Stomach (tissue), 9 donors: ENCODE data around the gene ZDHHC8. TPM values are rescaled to one million over a fixed set of nuclear protein-coding genes. Genes with fewer than 3 reads are reported as not detected.

ENCODE experiments used
- DNase-seq, 2 donors: peaks; one replicate each; pipeline versions ENCODE4 v3.0.0 to v3.0.0-alpha.2; 2013 to 2019
- H3K27ac ChIP-seq, 5 donors: fragments of 200-600 bp in 4 of 5; sonication (generic) in 4 of 5; one replicate each; pipeline ENCODE4 v1.5.1; 2013 to 2019; ENCODE audit warnings: mild to moderate bottlenecking in 1 of 5, moderate library complexity in 1 of 5
- H3K27me3 ChIP-seq, 3 donors: fragments of 200-600 bp; sonication (generic); one replicate each; pipeline ENCODE4 v1.5.1; 2017 to 2019; ENCODE audit warnings: mixed run types in 1 of 3
- H3K36me3 ChIP-seq, 4 donors: fragments of 200-600 bp; sonication (generic); 1 replicate in 3 of 4; 2 replicates in 1 of 4; pipeline ENCODE4 v1.5.1; 2016 to 2019
- H3K4me1 ChIP-seq, 4 donors: fragments of 200-600 bp; sonication (generic); one replicate each; pipeline ENCODE4 v1.5.1; 2016 to 2019
- H3K4me3 ChIP-seq, 4 donors: fragments of 200-600 bp; sonication (generic) in 3 of 4; one replicate each; pipeline ENCODE4 v1.5.1; 2016 to 2019; ENCODE audit warnings: mild to moderate bottlenecking in 1 of 4
- H3K9me3 ChIP-seq, 4 donors: fragments of 200-600 bp; sonication (generic); one replicate each; pipeline ENCODE4 v1.5.1; 2016 to 2019
- CTCF ChIP-seq, 7 experiments: fragments of 450-650 bp in 4 of 7; fragments of 200-600 bp in 3 of 7; sonication (generic) in 3 of 7; IDR thresholded peaks; one replicate each; pipeline ENCODE4 v1.5.1; 2016 to 2019; ENCODE audit warnings: antibody characterized with exemption in 7 of 7, control low read depth in 2 of 7, mild to moderate bottlenecking in 1 of 7
- EP300 ChIP-seq: sonication (generic); formaldehyde crosslinking; IDR thresholded peaks from one replicate; pipeline ENCODE4 v1.6.1; 2017; ENCODE audit warnings: antibody characterized with exemption
- POLR2A ChIP-seq, 4 donors: fragments of 450-650 bp; IDR thresholded peaks; one replicate each; pipeline ENCODE4 v1.6.1; 2016; ENCODE audit warnings: antibody characterized with exemption in 4 of 4, control low read depth in 2 of 4, mild to moderate bottlenecking in 1 of 4, moderate library complexity in 1 of 4
- POLR2AphosphoS5 ChIP-seq, 3 donors: sonication (generic); formaldehyde crosslinking; IDR thresholded peaks; one replicate each; pipeline ENCODE4 v1.6.1; 2016; ENCODE audit warnings: antibody characterized with exemption in 3 of 3
- WGBS, 5 donors: extraction: QIAGEN DNeasy Blood & Tissue Kit in 3 of 5; methylation state at CpG; one replicate each; pipeline versions ENCODE4 v1.1.5 to v1.1.7; 2013 to 2018; 5-methylcytosine and 5-hydroxymethylcytosine counted together
- intact Hi-C: fragments of 100-400 bp; cut with DNase I; formaldehyde crosslinking; loops from one replicate; pipeline ENCODE4 v1.15.1; 2023; ENCODE audit warnings: low total_unique reads
- polyA plus RNA-seq, 3 donors: library from polyadenylated mRNA; stranded (reverse); fragments of 200-250 nt; gene quantifications; one replicate each; pipeline ENCODE4 v1.2.3, GENCODE V29; 2013
- total RNA-seq, 5 donors: library from RNA; depleted of rRNA; stranded (reverse); fragments of >200 nt; gene quantifications; one replicate each; pipeline versions ENCODE4 v1.1.0 to v1.2.3, GENCODE V29; 2014 to 2016
- donor health status: healthy with polysubstance abuse.
- donor health status: Bipolar disorder and iron deficiency.
- donor health status: healthy.

ZDHHC8 gene
- total and polyA plus RNA-seq, 8 donors, result 3.2 to 228 (median 18.7) TPM

- 50 to 65% (median 57%) methylated on average over 14 to 23 of the region's 23 CpGs for WGBS, 5 donors
- DNase-seq, result peak; percentile 52 to 53
- Histone ChIP-seq H3K27ac (peak overlapping the region in 2 of 5 donors; percentile 28 to 37), H3K9me3 (no peaks in the 10 kb centered on the region), H3K36me3 (peaks cover 40 to 44% (median 43%) of the 10 kb centered on the region in 4 donors), H3K4me1 (peaks cover 43 to 52% (median 46%) of the 10 kb centered on the region in 4 donors), H3K4me3 (no peak overlapping the region), H3K27me3 (no peaks in the 10 kb centered on the region)
- intact Hi-C loops, result no loop called here
- TF ChIP-seq CTCF (IDR thresholded peaks at IDR 0.05), result peak in 4 of 7 experiments; percentile 6 to 15 (median 12)
- no peak for TF ChIP-seq POLR2A (IDR thresholded peaks at IDR 0.05)
Observed at GRCh38 chr22:20084547-20085413, 46.8 kb upstream of the ZDHHC8 start.

- WGBS, 5 donors, result 93 to 97% (median 95%) methylated on average over 20 of the region's 20 CpGs
- no peak for TF ChIP-seq POLR2AphosphoS5 (IDR thresholded peaks at IDR 0.05)
- no peak for TF ChIP-seq CTCF (IDR thresholded peaks at IDR 0.05)
- no peak for TF ChIP-seq POLR2A (IDR thresholded peaks at IDR 0.05)
- TF ChIP-seq EP300, result no peak
- DNase-seq, result no peak
- no peaks in the 10 kb centered on the region for H3K9me3 ChIP-seq
- H3K4me1 ChIP-seq, result peaks cover 43 to 52% (median 46%) of the 10 kb centered on the region in 4 donors
- intact Hi-C loops, result no loop called here
- no peaks in the 10 kb centered on the region for H3K27me3 ChIP-seq
- no peak overlapping the region for H3K27ac ChIP-seq
- H3K4me3 ChIP-seq, result no peak overlapping the region
- peaks cover 49 to 53% (median 52%) of the 10 kb centered on the region in 4 donors for H3K36me3 ChIP-seq
Observed at GRCh38 chr22:20085651-20086050, 46.0 kb upstream of the ZDHHC8 start.

GRCh38 chr22:20086101-20086599, 45.5 kb upstream of the ZDHHC8 start:
- peaks cover 39 to 47% (median 41%) of the 10 kb centered on the region in 4 donors for H3K4me1 ChIP-seq
- TF ChIP-seq CTCF (IDR thresholded peaks at IDR 0.05) (no peak), POLR2AphosphoS5 (IDR thresholded peaks at IDR 0.05) (no peak), EP300 (no peak), POLR2A (IDR thresholded peaks at IDR 0.05) (no peak)
- H3K27me3 ChIP-seq, result no peaks in the 10 kb centered on the region
- H3K9me3 ChIP-seq, result no peaks in the 10 kb centered on the region
- intact Hi-C loops, result no loop called here
- peaks cover 54 to 58% (median 57%) of the 10 kb centered on the region in 4 donors for H3K36me3 ChIP-seq
- 90 to 97% (median 93%) methylated on average over 24 of the region's 24 CpGs for WGBS, 5 donors
- H3K27ac ChIP-seq, result no peak overlapping the region
- DNase-seq, result no peak
- H3K4me3 ChIP-seq, result no peak overlapping the region

- intact Hi-C loops, result no loop called here
- Histone ChIP-seq H3K27me3 (no peaks in the 10 kb centered on the region), H3K9me3 (no peaks in the 10 kb centered on the region), H3K4me3 (no peak overlapping the region), H3K4me1 (peaks cover 33 to 41% (median 35%) of the 10 kb centered on the region in 4 donors), H3K36me3 (peaks cover 60 to 64% (median 63%) of the 10 kb centered on the region in 4 donors), H3K27ac (no peak overlapping the region)
- DNase-seq, result no peak
- 94 to 99% (median 97%) methylated on average over 5 of the region's 5 CpGs for WGBS, 5 donors
- TF ChIP-seq CTCF (IDR thresholded peaks at IDR 0.05), result no peak
- TF ChIP-seq EP300, result no peak
- no peak for TF ChIP-seq POLR2A (IDR thresholded peaks at IDR 0.05)
- TF ChIP-seq POLR2AphosphoS5 (IDR thresholded peaks at IDR 0.05), result no peak
Observed at GRCh38 chr22:20086763-20087162, 44.8 kb upstream of the ZDHHC8 start.
